Uterus (tissue), 4 donors: ENCODE measurements around the gene POLD1. TPM values are rescaled to one million over a fixed set of nuclear protein-coding genes. Genes with fewer than 3 reads are reported as not detected.

Experiments used
- DNase-seq, 2 donors: peaks; one replicate each; pipeline ENCODE4 v3.0.0-alpha.2; 2019 to 2020
- H3K27ac ChIP-seq, 2 donors: fragments of 200-600 bp; sonication (generic); 1 replicate in 1 of 2; 2 replicates in 1 of 2; pipeline ENCODE4 v1.5.1; 2016 to 2018
- H3K27me3 ChIP-seq, 2 donors: fragments of 200-600 bp; sonication (generic); one replicate each; pipeline ENCODE4 v1.5.1; 2018 to 2019; ENCODE audit warnings: control low read depth in 1 of 2
- H3K36me3 ChIP-seq, 2 donors: fragments of 200-600 bp; sonication (generic); one replicate each; pipeline ENCODE4 v1.5.1; 2019; ENCODE audit warnings: control low read depth in 1 of 2
- H3K4me1 ChIP-seq, 2 donors: fragments of 200-600 bp; sonication (generic); one replicate each; pipeline ENCODE4 v1.5.1; 2018 to 2019; ENCODE audit warnings: control low read depth in 1 of 2
- H3K4me3 ChIP-seq, 2 donors: fragments of 200-600 bp; sonication (generic); 1 replicate in 1 of 2; 2 replicates in 1 of 2; pipeline ENCODE4 v1.5.1; 2018 to 2019; ENCODE audit warnings: mild to moderate bottlenecking in 1 of 2
- H3K9me3 ChIP-seq, 2 donors: fragments of 200-600 bp; sonication (generic); one replicate each; pipeline ENCODE4 v1.5.1; 2019; ENCODE audit warnings: control low read depth in 1 of 2
- POLR2A ChIP-seq, 2 donors: fragments of 450-650 bp; IDR thresholded peaks; one replicate each; pipeline ENCODE4 v1.6.1; 2016; ENCODE audit warnings: antibody characterized with exemption in 2 of 2, mild to moderate bottlenecking in 1 of 2, moderate library complexity in 1 of 2
- intact Hi-C: fragments of 100-400 bp; cut with DNase I; formaldehyde crosslinking; loops from one replicate; pipeline ENCODE4 v1.15.1; 2023; ENCODE audit warnings: low total_unique reads
- total RNA-seq, 4 donors: library from RNA; depleted of rRNA in 3 of 4; stranded (reverse); fragments of >200 nt in 3 of 4; gene quantifications; one replicate each; pipeline versions ENCODE4 v1.1.0 to v1.2.4, GENCODE V29; 2014 to 2023
- TF ChIP-seq, protein P1 (sequence below), 4 experiments: fragments of 200-600 bp in 2 of 4; fragments of 450-650 bp in 2 of 4; sonication (generic) in 2 of 4; IDR thresholded peaks; one replicate each; pipeline ENCODE4 v1.5.1; 2016 to 2019; ENCODE audit warnings: antibody characterized with exemption in 4 of 4, mild to moderate bottlenecking in 2 of 4, moderate library complexity in 1 of 4
- donor health status: DM: yes; HTN: yes; CAD: no.

The POLD1 gene
- total RNA-seq, 4 donors from 2014 or later, result 10.6 to 47.9 (median 24.0) TPM

DNA sequence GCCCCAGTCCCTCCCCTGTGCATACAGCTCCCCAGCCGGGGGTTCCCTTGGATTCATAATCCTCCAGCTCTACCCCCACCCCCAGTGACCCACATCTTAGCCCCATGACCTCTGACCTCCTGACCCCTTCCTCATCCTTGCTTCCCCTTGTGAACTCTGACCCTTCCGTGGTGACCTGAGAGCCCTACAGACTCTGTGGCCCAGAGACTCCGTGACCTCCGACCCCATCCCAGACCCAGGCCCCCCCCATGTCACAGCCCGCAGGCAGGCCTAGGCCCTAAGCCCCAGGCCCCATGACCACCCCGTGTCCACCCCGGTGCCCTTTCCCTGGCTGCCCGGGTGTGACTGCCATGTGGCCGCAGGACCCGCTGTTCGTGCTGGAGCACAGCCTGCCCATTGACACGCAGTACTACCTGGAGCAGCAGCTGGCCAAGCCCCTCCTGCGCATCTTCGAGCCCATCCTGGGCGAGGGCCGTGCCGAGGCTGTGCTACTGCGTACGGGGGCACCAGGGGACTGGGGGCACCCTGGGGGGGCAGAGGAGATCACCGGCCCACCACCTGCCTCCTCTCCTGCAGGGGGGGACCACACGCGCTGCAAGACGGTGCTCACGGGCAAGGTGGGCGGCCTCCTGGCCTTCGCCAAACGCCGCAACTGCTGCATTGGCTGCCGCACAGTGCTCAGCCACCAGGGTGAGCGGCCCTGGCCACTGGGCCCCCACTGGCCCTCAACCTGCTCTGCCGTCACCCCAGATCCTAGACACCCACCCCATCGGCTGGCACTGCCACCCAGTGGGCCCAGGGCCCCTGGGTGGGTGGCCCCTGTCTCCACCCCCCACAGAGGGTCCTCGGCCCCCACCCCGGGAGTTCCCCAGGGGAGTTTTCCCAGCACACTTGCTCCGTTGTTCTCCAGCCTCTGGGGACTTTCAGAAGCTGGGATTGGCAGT is 32.2 kb downstream of the POLD1 start:
- Histone ChIP-seq H3K4me1 (no peaks in the 10 kb centered on the region), H3K36me3 (no peaks in the 10 kb centered on the region), H3K9me3 (no peaks in the 10 kb centered on the region), H3K4me3 (no peak overlapping the region), H3K27me3 (peaks cover 0 to 22% of the 10 kb centered on the region in 2 donors), H3K27ac (no peak overlapping the region)
- TF ChIP-seq, protein P1, sequence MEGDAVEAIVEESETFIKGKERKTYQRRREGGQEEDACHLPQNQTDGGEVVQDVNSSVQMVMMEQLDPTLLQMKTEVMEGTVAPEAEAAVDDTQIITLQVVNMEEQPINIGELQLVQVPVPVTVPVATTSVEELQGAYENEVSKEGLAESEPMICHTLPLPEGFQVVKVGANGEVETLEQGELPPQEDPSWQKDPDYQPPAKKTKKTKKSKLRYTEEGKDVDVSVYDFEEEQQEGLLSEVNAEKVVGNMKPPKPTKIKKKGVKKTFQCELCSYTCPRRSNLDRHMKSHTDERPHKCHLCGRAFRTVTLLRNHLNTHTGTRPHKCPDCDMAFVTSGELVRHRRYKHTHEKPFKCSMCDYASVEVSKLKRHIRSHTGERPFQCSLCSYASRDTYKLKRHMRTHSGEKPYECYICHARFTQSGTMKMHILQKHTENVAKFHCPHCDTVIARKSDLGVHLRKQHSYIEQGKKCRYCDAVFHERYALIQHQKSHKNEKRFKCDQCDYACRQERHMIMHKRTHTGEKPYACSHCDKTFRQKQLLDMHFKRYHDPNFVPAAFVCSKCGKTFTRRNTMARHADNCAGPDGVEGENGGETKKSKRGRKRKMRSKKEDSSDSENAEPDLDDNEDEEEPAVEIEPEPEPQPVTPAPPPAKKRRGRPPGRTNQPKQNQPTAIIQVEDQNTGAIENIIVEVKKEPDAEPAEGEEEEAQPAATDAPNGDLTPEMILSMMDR (IDR thresholded peaks at IDR 0.05), result no peak
- no peak for TF ChIP-seq POLR2A (IDR thresholded peaks at IDR 0.05)
- DNase-seq, result no peak
- intact Hi-C loops, result no loop called here

- peaks cover 0 to 22% of the 10 kb centered on the region in 2 donors for H3K27me3 ChIP-seq
- intact Hi-C loops, result no loop called here
These were observed 33.2 kb downstream of the POLD1 start for GRCh38 chr19:50417111-50418081.

DNA sequence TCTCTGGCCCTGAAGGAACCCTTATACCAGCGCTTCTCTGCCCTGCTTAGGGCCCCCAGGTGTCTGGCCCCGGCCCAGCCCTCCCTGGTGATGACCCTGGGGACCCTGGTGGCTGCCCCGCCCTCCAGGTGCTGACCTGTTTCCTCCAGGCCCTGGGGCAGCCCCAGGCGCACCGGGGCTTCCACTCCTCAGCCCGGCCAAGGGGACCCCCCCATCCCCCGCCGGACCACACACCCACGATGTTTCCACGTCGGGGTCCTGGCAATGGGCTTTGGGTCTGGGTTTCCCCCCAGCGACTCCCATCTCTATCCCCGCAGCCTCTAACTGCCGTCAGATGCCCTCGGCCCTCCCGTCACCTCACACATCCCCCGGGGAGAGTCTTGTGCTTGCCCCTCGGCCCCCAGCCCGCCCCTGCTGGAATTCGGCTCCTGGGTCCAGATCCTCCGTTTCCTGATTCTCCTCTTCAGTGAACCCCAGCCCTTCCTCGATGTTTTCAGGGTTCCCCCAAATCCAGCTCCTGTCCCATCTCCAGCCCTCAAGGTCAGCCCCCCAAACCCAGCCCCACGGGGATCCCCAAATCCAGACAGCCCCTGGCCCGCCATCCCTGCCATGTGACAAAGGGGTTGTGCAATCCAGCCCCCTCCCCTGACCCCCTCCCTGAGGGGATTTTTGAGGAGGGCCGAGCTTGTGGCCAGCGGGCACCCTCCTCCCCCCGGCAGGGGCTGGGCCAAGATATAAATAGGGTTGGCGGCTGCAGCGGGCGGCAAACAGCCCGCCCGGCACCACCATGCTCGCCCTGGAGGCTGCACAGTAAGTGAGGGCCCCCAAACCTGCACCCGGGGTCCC is 34.3 kb downstream of the POLD1 start, which contains the start of gene SPIB:
SPIB (plus strand) TSS at position 763 of the 846 bp plus-strand sequence; CDS start at position 788, 25 bp downstream.
- no peak for DNase-seq
- H3K4me1 ChIP-seq, result no peaks in the 10 kb centered on the region
- H3K27me3 ChIP-seq, result peaks cover 0 to 22% of the 10 kb centered on the region in 2 donors
- intact Hi-C loops, result no loop called here
- no peak within 1 kb of the TSS for H3K27ac ChIP-seq
- no peaks in the 10 kb centered on the region for H3K36me3 ChIP-seq
- H3K9me3 ChIP-seq, result no peaks in the 10 kb centered on the region
- H3K4me3 ChIP-seq, result no peak within 1 kb of the TSS
- TF ChIP-seq, protein P1 (IDR thresholded peaks at IDR 0.05), result no peak
- TF ChIP-seq POLR2A (IDR thresholded peaks at IDR 0.05), result no peak

More at GRCh38 chr19:50417111-50418081, 33.2 kb downstream of the POLD1 start:
- H3K4me1 ChIP-seq, result no peaks in the 10 kb centered on the region
- TF ChIP-seq, protein P1 (IDR thresholded peaks at IDR 0.05), result no peak
- no peak for TF ChIP-seq POLR2A (IDR thresholded peaks at IDR 0.05)
- H3K27ac ChIP-seq, result no peak overlapping the region
- no peak for DNase-seq
- no peaks in the 10 kb centered on the region for H3K9me3 ChIP-seq
- no peaks in the 10 kb centered on the region for H3K36me3 ChIP-seq
- H3K4me3 ChIP-seq, result no peak overlapping the region

GRCh38 chr19:50419022-50419579 is 35.0 kb downstream of the POLD1 start:
- Histone ChIP-seq H3K9me3 (no peaks in the 10 kb centered on the region), H3K27ac (no peak overlapping the region), H3K36me3 (no peaks in the 10 kb centered on the region), H3K4me1 (no peaks in the 10 kb centered on the region), H3K4me3 (no peak overlapping the region), H3K27me3 (peaks cover 0 to 22% of the 10 kb centered on the region in 2 donors)
- intact Hi-C loops, result no loop called here
- DNase-seq, result no peak
- TF ChIP-seq, protein P1 (IDR thresholded peaks at IDR 0.05), result no peak
- no peak for TF ChIP-seq POLR2A (IDR thresholded peaks at IDR 0.05)
